SK-N-SH treated with all-trans-retinoic acid at 6 μM for 48 hours (cell line): Measurements from ENCODE around the gene FHIP1B.
A peak's percentile ranks its signal among the peaks of the same experiment; 100 is the strongest.

Experiments
- ATAC-seq: fragments of 200-7000 bp; cut with Tn5 transposase; 3 replicates; pipeline ENCODE4 v1.9.1; 2020; ENCODE audit warnings: mild to moderate bottlenecking, moderate library complexity
- ARNTL ChIP-seq: fragments of 450-650 bp; formaldehyde crosslinking; IDR thresholded peaks from 2 replicates; pipeline ENCODE4 v1.5.0; 2020; ENCODE audit warnings: low read depth, mild to moderate bottlenecking, moderate library complexity, borderline replicate concordance
- BACH2 ChIP-seq: fragments of 250-450 bp; sonication (Bioruptor Pico); IDR thresholded peaks from 2 replicates; pipeline ENCODE4 v1.9.0; 2021; ENCODE audit warnings: mild to moderate bottlenecking, borderline replicate concordance
- CREB5 ChIP-seq: fragments of 250-450 bp; sonication (Bioruptor Pico); IDR thresholded peaks from 2 replicates; pipeline ENCODE4 v1.5.1; 2020; ENCODE audit warnings: low read depth, mild to moderate bottlenecking, moderate library complexity
- CSDC2 ChIP-seq: fragments of 250-450 bp; sonication (Bioruptor Pico); IDR thresholded peaks from 2 replicates; pipeline ENCODE4 v1.5.0; 2020; ENCODE audit warnings: mild to moderate bottlenecking, moderate library complexity
- ESRRG ChIP-seq: fragments of 250-450 bp; sonication (Bioruptor Pico); IDR thresholded peaks from 2 replicates; pipeline ENCODE4 v1.6.1; 2021; ENCODE audit warnings: mild to moderate bottlenecking
- GLIS3 ChIP-seq: fragments of 250-450 bp; sonication (Bioruptor Pico); IDR thresholded peaks from 2 replicates; pipeline ENCODE4 v1.5.0; 2020; ENCODE audit warnings: mild to moderate bottlenecking, moderate library complexity
- ISL1 ChIP-seq: fragments of 250-450 bp; sonication (Bioruptor Pico); IDR thresholded peaks from 2 replicates; pipeline ENCODE4 v2.1.2; 2022; ENCODE audit warnings: mild to moderate bottlenecking, moderate library complexity
- OSR1 ChIP-seq: fragments of 250-450 bp; sonication (Bioruptor Pico); IDR thresholded peaks from 2 replicates; pipeline ENCODE4 v1.8.0; 2022; ENCODE audit warnings: moderate library complexity, mild to moderate bottlenecking, inconsistent platforms
- PPARA ChIP-seq: fragments of 250-450 bp; sonication (Bioruptor Pico); IDR thresholded peaks from 2 replicates; pipeline ENCODE4 v1.5.0; 2020; ENCODE audit warnings: mild to moderate bottlenecking, borderline replicate concordance
- RARB ChIP-seq: fragments of 250-450 bp; sonication (Bioruptor Pico); IDR thresholded peaks from 2 replicates; pipeline ENCODE4 v1.8.0; 2021; ENCODE audit warnings: mild to moderate bottlenecking, moderate library complexity
- SNAI2 ChIP-seq: fragments of 250-450 bp; sonication (Bioruptor Pico); IDR thresholded peaks from 2 replicates; pipeline ENCODE4 v1.5.0; 2020; ENCODE audit warnings: mild to moderate bottlenecking, moderate library complexity
- TOX ChIP-seq: fragments of 250-450 bp; sonication (Bioruptor Pico); IDR thresholded peaks from 2 replicates; pipeline ENCODE4 v1.8.0; 2021; ENCODE audit warnings: mild to moderate bottlenecking, moderate library complexity, borderline replicate concordance
- TSHZ2 ChIP-seq: fragments of 250-450 bp; sonication (Bioruptor Pico); IDR thresholded peaks from 2 replicates; pipeline ENCODE4 v1.5.0; 2020; ENCODE audit warnings: mild to moderate bottlenecking, moderate library complexity
- ZC3H10 ChIP-seq: fragments of 250-450 bp; sonication (Bioruptor Pico); IDR thresholded peaks from 2 replicates; pipeline ENCODE4 v1.5.1; 2021; ENCODE audit warnings: mild to moderate bottlenecking, moderate library complexity
- ZFP3 ChIP-seq: fragments of 250-450 bp; sonication (Bioruptor Pico); IDR thresholded peaks from 2 replicates; pipeline ENCODE4 v1.5.0; 2020; ENCODE audit warnings: mild to moderate bottlenecking, moderate library complexity
- ZNF565 ChIP-seq: fragments of 450-650 bp; formaldehyde crosslinking; conservative IDR thresholded peaks from 2 replicates; pipeline ENCODE4 v1.5.0; 2020; ENCODE audit warnings: low read depth, mild to moderate bottlenecking, moderate library complexity
- ZNF70 ChIP-seq: fragments of 450-650 bp; formaldehyde crosslinking; IDR thresholded peaks from 2 replicates; pipeline ENCODE4 v1.5.0; 2020; ENCODE audit warnings: mild to moderate bottlenecking, moderate library complexity
- TF ChIP-seq, protein P1 (sequence below): fragments of 250-450 bp; sonication (Bioruptor Pico); IDR thresholded peaks from 2 replicates; pipeline ENCODE4 v1.5.1; 2021; ENCODE audit warnings: mild to moderate bottlenecking, moderate library complexity
- TF ChIP-seq, protein P2 (sequence below): fragments of 250-450 bp; sonication (Bioruptor Pico); IDR thresholded peaks from 2 replicates; pipeline ENCODE4 v1.8.0; 2020; ENCODE audit warnings: mild to moderate bottlenecking, moderate library complexity, borderline replicate concordance

Gene FHIP1B

GRCh38 chr11:6271598-6271997 lies 37.2 kb upstream of the FHIP1B start:
- TF ChIP-seq SNAI2 (CRISPR knock-in tag): no peak
- no peak for TF ChIP-seq TOX (CRISPR knock-in tag)
- no peak for TF ChIP-seq TSHZ2 (CRISPR knock-in tag)
- no peak for TF ChIP-seq CREB5 (CRISPR knock-in tag)
- no peak for TF ChIP-seq ARNTL (CRISPR knock-in tag)
- TF ChIP-seq ISL1: no peak
- ATAC-seq: no peak

- ATAC-seq: no peak
These were observed 36.3 kb upstream of the FHIP1B start for GRCh38 chr11:6270584-6271246.

DNA sequence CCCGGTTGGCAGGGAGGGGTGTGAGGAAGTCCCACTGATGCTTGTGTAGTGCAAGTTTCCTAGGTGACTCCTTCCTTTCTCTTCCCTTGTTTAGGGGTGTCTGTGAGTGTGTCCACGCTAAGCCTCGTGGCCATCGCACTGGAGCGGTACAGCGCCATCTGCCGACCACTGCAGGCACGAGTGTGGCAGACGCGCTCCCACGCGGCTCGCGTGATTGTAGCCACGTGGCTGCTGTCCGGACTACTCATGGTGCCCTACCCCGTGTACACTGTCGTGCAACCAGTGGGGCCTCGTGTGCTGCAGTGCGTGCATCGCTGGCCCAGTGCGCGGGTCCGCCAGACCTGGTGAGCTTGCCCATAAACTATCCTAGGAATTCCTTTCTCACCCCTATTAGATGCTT lies 35.6 kb upstream of the FHIP1B start:
- peak; percentile 62; the same call in 2 of the 3 replicates for ATAC-seq
- TF ChIP-seq ZC3H10 (CRISPR knock-in tag) (no peak), ZNF565 (CRISPR knock-in tag) (no peak), CSDC2 (CRISPR knock-in tag) (no peak), ZFP3 (CRISPR knock-in tag) (no peak), PPARA (no peak), ESRRG (CRISPR knock-in tag) (no peak)

More at GRCh38 chr11:6270584-6271246, 36.3 kb upstream of the FHIP1B start:
- TF ChIP-seq CREB5 (CRISPR knock-in tag): no peak
- TF ChIP-seq ISL1: no peak
- TF ChIP-seq BACH2: no peak
- no peak for TF ChIP-seq OSR1 (CRISPR knock-in tag)
- TF ChIP-seq ARNTL (CRISPR knock-in tag): no peak
- TF ChIP-seq ZNF565 (CRISPR knock-in tag): no peak

DNA sequence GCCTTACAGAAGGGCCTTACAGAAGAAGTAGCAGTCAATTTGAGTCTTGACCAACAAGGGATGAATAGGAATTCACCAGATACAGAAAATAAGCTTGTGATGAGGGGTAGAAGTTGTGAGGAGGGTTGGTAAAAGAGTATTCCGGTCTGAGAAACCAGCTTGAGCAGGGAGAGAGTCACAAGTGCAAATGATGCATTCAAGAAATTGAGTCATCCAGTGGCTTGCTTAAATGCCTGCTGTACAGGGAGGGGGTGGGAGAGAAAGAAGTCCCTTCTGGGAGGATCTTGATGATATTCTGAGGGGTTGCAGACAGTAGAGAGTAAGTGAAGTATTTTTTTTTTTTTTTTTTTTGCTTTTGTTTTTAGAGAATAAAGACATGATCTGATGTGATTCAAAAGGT lies 34.4 kb upstream of the FHIP1B start:
- TF ChIP-seq GLIS3 (CRISPR knock-in tag) (no peak), ISL1 (no peak), BACH2 (no peak), ESRRG (CRISPR knock-in tag) (no peak), RARB (CRISPR knock-in tag) (no peak), OSR1 (CRISPR knock-in tag) (no peak), ZNF70 (no peak), CREB5 (CRISPR knock-in tag) (no peak)
- TF ChIP-seq, protein P1, sequence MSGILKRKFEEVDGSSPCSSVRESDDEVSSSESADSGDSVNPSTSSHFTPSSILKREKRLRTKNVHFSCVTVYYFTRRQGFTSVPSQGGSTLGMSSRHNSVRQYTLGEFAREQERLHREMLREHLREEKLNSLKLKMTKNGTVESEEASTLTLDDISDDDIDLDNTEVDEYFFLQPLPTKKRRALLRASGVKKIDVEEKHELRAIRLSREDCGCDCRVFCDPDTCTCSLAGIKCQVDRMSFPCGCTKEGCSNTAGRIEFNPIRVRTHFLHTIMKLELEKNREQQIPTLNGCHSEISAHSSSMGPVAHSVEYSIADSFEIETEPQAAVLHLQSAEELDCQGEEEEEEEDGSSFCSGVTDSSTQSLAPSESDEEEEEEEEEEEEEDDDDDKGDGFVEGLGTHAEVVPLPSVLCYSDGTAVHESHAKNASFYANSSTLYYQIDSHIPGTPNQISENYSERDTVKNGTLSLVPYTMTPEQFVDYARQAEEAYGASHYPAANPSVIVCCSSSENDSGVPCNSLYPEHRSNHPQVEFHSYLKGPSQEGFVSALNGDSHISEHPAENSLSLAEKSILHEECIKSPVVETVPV (CRISPR knock-in tag): no peak
- TF ChIP-seq, protein P2, sequence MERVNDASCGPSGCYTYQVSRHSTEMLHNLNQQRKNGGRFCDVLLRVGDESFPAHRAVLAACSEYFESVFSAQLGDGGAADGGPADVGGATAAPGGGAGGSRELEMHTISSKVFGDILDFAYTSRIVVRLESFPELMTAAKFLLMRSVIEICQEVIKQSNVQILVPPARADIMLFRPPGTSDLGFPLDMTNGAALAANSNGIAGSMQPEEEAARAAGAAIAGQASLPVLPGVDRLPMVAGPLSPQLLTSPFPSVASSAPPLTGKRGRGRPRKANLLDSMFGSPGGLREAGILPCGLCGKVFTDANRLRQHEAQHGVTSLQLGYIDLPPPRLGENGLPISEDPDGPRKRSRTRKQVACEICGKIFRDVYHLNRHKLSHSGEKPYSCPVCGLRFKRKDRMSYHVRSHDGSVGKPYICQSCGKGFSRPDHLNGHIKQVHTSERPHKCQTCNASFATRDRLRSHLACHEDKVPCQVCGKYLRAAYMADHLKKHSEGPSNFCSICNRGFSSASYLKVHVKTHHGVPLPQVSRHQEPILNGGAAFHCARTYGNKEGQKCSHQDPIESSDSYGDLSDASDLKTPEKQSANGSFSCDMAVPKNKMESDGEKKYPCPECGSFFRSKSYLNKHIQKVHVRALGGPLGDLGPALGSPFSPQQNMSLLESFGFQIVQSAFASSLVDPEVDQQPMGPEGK (CRISPR knock-in tag): no peak
- no peak for ATAC-seq
